HCEC 1CT (cell line): ENCODE data around the gene KRT3.

ENCODE experiments used
- DNase-seq: peaks from one replicate; pipeline ENCODE4 v3.0.0-alpha.2; 2017

The KRT3 gene

GRCh38 chr12:52813203-52813819, 17.4 kb upstream of the KRT3 start:
- no peak for DNase-seq

- no peak for DNase-seq
Observed at GRCh38 chr12:52812749-52813148, 16.8 kb upstream of the KRT3 start.

GRCh38 chr12:52812073-52812400, 16.1 kb upstream of the KRT3 start:
- DNase-seq = no peak

DNA sequence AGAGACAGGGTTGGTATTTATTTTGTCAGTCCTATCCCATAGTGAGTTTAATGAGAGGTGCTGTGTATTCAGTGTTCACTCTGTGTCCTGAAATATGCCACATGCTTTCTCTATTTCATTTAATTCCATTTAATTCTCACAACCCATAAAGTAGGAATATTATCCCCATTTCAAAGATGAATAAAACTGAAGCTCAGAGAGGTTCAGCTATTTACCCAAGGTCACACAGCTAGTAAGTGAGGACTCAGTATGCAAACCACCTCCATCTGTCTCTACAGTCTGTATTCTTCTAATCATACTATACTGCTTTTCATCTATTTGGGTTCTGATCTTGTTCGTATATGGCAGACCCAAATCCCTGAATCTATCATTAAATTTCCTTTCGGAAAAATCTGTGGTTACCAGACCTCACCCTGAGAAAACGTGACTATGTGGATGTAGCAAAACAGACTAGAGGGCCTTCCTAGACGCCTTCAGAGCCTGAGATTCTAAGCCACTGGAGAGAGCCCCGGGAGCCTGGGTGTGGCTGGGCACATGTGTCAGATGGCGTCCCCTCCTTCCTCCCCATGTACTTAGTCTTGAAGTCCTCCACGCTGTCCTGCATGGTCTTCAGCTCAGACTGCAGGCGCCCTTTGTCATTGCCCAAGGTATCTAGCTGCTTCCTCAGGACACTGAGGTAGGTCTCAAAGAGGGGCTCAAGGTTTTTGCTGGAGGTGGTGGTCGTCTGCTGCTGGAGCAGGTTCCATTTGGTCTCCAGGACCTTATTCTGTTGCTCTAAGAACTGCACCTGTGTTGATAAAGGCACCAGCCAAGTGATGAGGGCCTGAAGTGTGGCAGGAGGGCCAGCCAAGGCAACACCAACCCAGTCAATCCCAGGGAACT, 15.5 kb upstream of the KRT3 start:
- no peak for DNase-seq

GRCh38 chr12:52810554-52810953, 14.6 kb upstream of the KRT3 start:
- no peak for DNase-seq

- DNase-seq = no peak
Observed at GRCh38 chr12:52809166-52809565, 13.2 kb upstream of the KRT3 start.

DNA sequence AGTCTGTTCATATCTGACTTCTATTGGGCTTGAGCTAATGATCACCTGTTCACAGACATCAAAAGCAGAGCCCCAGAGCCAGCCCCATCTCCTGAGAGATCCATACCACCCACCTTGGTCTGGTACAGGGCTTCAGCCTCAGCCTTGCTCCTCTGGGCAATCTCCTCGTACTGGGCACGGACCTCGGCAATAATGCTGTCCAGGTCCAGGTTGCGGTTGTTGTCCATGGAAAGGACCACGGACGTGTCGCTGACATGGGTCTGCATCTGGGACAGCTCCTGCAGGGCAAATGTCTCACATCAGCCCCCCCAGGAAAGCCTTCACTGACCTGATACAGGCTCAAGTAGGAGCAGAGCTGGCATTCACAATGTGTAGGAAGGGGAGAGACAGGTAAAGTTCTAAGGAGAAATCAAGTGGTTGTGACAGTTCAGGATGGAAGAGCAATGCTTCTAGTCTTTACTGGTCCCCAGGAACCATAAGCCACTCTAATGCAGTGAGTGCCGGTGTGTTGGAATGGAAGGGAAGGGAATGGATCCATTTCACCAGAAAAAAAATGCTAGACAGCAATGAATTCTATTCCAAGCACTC, 12.8 kb upstream of the KRT3 start:
- no peak for DNase-seq

- no peak for DNase-seq
Observed at GRCh38 chr12:52807544-52808470, 11.9 kb upstream of the KRT3 start.

GRCh38 chr12:52806821-52807543, 11.1 kb upstream of the KRT3 start:
- no peak for DNase-seq

- DNase-seq = no peak
Observed at GRCh38 chr12:52806169-52806811, 10.4 kb upstream of the KRT3 start.

GRCh38 chr12:52805739-52806138, 9.8 kb upstream of the KRT3 start:
- no peak for DNase-seq

DNA sequence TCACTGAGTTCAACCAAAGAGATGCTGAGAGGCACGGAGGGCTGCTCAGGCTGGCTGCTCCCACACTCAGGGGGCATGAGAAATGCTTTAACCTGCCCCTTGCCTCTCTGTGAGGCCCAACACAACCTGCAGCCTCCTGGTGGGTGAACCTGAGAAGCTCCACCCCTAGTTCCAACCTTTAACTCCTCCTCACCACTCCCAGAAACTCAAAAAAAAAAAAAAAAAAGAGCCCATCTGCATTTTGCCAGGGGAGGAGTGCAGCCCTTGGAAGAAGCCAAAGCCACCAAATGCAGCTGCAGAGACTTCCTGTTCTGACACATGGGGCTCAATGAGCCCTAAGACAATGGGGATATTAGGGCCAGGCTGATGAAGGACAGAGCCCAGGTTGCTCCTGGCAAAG, 9.1 kb upstream of the KRT3 start:
- DNase-seq = no peak

DNA sequence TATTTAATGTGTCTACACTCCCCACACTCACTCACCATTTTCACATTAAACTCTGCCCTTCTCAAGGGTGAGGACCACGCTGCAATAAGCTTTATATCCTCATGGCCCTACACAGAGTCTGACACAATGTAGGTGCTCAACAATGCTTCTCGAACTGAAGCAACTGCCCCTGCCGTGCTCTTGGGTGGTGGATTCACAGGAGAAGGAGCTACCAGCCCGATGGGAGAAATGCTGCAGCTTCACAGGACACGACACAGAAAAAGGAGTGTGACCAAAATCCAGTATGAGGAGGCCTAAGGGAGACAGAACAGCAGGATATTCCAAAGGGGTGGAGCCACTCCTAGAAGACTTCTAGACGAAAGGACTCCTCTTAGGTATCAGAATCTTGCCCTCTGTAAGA, 6.5 kb upstream of the KRT3 start:
- DNase-seq = no peak

- DNase-seq = no peak
Observed at GRCh38 chr12:52801773-52802172, 5.9 kb upstream of the KRT3 start.

DNA sequence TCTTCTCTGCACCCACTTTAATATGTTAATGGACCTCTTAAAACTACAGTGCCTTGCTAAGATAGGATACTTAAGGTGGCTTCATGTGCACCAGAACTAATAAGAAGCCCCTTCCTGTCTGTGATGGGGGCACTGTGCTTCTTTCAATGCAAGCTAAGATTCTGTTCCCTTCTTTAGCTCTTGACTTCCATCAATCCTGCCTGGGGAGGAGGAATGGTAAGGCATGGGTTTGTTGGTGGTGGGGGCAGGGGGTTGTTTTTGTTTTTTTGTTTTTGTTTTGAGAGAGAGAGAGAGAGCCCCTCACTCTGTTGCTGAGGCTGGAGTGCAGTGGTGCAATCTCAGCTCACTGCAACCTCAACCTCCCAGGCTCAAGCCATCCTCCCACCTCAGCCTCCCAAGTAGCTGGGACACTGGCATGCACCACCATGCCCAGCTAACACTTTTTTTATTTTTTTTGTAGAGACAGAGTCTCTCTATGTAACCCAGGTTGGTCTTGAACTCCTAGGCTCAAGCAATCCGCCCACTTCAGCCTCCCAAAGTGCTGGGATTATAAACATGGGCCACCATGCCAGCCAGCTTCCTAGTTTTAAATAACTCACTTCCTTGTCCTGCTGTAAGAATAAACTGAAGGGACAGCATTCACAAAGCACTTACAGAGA, 4.5 kb upstream of the KRT3 start:
- no peak for DNase-seq

GRCh38 chr12:52799505-52800211, 3.7 kb upstream of the KRT3 start:
- no peak for DNase-seq

GRCh38 chr12:52798671-52799504, 3.0 kb upstream of the KRT3 start:
- peak; percentile 58 for DNase-seq

DNA sequence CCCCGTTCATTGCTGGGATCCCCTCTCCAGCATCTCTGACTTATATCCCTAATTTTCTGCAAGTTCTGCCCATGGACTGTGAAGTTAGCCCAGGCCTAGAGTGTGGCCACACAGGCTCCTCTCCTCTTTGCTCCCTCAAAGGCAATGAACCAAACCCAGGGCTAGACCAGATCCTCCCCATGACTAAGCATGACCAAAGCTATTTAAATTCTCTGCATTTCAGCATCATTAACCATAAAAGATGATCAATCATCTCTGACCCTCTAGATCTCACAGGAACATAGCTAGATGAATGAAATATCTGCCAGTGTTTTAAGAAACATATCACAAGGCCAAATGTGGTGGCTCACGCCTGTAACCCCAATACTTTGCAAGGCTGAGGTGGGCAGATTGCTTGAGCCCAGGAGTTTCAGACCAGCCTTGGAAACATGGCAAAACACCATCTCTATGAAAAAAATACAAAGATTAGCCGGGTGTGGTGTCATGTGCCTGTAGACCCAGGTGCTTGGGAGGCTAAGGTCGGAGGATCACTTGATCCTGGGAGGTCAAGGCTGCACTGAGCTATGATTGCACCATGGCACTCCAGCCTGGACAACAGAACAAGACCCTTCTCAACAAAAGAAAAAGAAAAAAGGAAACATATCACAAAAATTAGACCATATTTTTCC, 2.2 kb upstream of the KRT3 start:
- peak; percentile 83 for DNase-seq

DNA sequence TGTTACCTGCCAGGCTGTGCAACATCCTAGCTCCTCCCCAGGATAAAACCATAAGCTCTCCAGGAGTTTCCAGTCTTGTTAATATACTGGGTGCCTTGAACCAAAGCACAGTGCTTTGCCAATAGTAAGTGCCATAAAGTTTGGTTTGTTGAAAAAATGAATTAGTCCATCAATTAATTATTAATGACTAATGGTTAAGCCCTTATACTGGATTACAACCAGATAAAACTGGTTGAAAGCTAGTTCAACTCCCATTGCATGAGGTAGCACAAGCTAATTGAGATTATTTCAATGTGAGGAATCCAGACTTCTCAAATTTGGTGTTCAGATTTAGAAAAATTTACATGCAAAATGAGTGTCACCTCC, 1.6 kb upstream of the KRT3 start:
- no peak for DNase-seq
